GM15510 (cell line): ENCODE data around the gene LARP1B.

Source experiments
- POLR2A ChIP-seq: IDR thresholded peaks from 3 replicates; pipeline ENCODE4 v1.6.1; 2011; ENCODE audit warnings: borderline replicate concordance; ENCODE audit not compliant: insufficient read length; ENCODE audit errors: extremely low read depth

LARP1B gene

DNA sequence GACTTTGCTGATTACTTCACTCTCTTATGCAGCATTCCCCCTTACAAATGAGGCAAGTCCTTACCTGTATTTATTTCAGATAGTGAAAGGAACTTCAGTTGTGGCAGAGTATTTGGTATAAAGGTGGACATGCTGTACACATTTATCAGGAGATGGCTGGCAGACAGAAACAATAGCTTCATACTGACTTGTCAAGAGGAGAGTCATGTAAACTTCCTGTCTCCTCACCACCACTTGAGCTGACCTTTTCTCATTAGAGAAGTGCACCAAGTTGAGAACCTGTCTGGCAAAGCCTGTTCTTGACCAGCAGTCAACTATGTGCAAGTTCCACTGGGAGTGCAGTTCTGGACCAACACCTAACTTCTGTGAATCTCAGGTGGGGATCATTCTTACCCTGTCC lies 80.8 kb downstream of the LARP1B start:
- TF ChIP-seq POLR2A = no peak

- no peak for TF ChIP-seq POLR2A
Observed at GRCh38 chr4:128145727-128146126, 84.6 kb downstream of the LARP1B start.

- TF ChIP-seq POLR2A = no peak
Observed at GRCh38 chr4:128153800-128154199, 92.7 kb downstream of the LARP1B start.

DNA sequence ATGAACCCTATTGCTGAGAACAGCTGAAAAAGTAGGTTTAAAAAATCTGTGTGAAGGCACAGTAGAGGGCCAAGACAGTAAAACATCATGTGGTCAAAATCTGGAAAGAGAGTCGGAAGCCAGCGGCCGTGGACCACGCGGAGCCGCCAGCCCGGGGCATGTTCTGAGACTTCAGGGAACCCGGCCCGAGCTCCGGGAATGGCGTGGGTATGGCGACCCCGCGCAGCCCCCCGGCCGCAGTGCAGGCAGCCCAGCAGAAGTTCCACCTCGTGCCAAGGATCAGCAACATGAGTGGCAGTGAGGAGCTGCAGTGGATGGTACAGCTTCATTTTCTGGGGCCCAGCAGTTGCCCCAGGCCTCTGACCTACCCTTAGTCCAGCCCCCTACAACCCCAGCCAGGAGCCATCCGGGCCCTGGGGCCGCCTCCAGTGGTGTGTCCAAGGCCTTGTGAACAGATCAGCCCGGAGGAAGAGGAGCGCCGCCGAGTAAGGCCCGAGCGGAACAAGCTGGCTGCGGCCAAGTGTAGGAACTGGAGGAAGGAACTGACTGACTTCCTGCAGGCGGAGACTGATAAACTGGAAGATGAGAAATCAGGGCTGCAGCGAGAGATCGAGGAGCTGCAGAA lies 94.2 kb downstream of the LARP1B start:
- TF ChIP-seq POLR2A = no peak

- no peak for TF ChIP-seq POLR2A
Observed at GRCh38 chr4:128155874-128156456, 94.9 kb downstream of the LARP1B start.

GRCh38 chr4:128158894-128159293 lies 97.8 kb downstream of the LARP1B start:
- no peak for TF ChIP-seq POLR2A

GRCh38 chr4:128159967-128160366 lies 98.9 kb downstream of the LARP1B start:
- no peak for TF ChIP-seq POLR2A

DNA sequence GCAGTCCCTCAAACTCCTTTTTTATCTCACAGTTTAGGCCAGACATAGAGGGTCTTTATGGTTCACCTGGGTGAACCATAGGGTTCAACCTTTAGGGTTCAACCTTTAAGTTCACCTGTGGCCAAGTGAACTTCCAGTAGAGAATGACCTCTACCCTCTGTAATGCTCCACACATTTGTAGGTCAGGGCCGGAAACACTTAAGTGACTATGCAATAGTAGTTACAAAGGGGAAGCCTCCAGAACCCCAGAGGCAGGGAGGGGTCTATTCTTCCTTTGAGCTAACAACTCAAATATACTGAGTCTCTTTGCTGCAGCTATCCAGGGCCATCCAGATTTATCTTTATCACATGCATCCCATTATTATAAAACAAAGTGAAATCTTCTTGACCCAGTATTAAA lies 100.0 kb downstream of the LARP1B start:
- TF ChIP-seq POLR2A = no peak

DNA sequence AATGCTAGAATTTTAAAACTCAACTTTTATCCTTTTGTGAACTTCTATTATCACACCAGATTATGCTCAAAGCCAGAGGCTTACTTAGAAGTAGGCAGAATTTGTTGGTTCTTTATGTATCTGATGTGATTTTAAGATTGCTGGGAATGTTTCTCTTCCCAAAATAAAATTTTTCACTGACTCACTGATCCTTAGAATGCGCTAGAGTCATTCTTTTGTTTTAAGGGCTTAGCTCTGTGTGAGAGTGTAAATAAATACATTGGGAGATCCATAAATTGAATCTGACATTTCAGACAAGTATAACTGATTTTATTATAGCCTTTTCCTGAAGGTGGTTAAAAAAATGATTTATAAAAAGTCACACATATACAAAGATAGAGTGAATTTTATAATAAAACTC lies 101.3 kb downstream of the LARP1B start:
- TF ChIP-seq POLR2A = no peak

DNA sequence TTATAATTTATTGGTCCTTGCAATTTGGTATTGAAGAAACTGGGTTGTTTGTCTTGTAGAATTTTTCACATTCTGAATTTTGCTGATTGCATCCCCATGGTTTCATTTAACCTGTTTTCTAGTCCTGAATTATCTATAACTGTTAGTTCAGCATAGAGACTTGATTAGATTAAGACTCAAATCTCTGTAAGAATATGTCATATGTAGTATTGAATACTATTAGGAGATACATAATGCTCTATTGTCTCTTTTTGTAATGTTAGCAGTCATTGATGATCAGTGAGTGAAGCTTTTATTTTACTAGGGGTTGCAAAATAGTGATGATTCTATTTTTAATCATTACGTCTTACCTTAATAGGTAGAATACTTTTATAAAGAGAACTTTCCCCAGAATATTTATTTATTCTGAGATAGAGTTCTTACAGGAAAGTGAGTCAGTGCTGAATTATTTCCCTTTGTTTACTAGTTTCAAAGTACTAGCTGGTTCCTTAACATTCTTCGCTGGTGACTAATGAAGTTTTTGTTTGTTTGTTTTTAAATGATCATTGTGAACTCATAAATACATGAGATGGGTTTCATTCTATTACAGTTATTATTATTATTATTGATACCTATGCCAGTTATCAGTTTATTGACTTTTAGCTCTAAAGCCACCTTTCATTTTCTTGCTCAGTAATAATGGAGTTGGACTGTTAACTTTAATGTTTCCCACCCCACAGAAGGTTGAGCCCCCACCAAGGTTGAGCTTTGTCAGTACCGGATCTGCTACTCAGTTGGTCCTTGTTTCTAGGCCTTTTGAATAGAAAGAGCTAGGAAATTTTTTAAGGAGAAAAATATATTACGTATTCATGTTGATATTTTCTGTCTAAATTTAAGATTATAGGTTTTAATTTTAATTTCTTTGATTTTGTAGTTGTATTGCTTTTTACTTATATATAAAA lies 102.3 kb downstream of the LARP1B start:
- TF ChIP-seq POLR2A = no peak

- TF ChIP-seq POLR2A = no peak
Observed at GRCh38 chr4:128166982-128167381, 105.9 kb downstream of the LARP1B start.

GRCh38 chr4:128168701-128169100 lies 107.6 kb downstream of the LARP1B start:
- TF ChIP-seq POLR2A = no peak

DNA sequence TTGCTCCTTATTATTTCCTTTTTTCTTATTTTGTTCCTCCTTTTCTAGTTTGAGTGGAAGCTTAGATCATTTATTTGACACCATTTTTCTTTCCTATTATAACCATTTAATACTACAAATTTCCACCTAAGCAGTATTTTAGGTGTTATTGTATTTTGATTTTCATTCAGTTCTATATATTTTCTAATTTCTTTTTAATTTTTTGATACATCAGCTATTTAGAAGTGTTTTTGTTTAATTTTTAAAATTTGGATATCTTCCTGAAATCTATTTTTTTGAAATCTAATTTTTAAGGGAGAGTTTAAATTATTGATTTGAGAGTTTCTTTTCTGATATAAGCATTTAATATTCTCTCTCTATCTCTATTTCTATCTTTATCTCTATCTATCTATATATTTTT lies 108.1 kb downstream of the LARP1B start:
- no peak for TF ChIP-seq POLR2A

DNA sequence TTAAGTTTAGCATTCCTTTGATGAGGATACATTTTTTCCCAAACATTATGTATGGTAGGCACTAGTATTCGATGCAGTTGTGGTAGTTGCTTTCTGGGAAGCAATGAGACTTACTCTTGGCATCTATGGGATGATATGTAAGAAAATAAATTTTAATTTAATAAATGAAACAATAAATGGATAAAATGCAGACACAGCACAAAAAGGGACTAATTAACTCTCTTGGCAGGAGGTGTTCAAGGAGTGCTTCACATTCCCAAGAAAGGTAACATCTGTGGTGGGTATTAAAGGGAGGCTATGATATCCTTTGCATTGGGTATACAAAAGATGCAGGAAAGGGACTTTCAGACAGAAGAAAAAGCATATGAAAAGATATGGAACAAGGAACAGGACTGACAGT lies 115.5 kb downstream of the LARP1B start:
- no peak for TF ChIP-seq POLR2A

DNA sequence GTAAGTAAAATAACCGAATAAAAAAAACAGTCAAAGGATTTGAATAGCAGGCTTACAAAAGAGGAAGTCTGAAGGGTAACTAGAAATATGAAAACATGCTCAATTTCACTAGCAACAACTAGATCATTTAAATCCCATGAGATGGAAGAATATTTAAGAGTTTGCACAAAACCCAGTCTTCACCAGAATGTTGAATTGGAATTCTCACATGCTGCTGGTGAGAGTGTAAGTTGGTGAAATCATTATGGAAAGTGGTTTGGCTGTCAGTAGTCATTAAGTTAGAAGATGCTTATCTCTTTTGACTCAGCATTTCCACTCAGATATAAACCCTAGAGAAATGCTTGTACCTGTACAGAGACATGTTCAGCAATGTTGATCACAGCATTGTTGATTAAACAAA lies 116.4 kb downstream of the LARP1B start:
- no peak for TF ChIP-seq POLR2A

GRCh38 chr4:128186623-128187022 lies 125.5 kb downstream of the LARP1B start:
- TF ChIP-seq POLR2A = no peak

GRCh38 chr4:128191115-128191781 lies 130.1 kb downstream of the LARP1B start:
- no peak for TF ChIP-seq POLR2A
